Smooth muscle cell of the brain vasculature (primary cell): ENCODE data around the gene ARRDC1.

Source experiments
- DNase-seq: peaks from one replicate; pipeline ENCODE4 v3.0.0-alpha.2; 2012; ENCODE audit warnings: low read depth, low spot score

ARRDC1 gene

DNA sequence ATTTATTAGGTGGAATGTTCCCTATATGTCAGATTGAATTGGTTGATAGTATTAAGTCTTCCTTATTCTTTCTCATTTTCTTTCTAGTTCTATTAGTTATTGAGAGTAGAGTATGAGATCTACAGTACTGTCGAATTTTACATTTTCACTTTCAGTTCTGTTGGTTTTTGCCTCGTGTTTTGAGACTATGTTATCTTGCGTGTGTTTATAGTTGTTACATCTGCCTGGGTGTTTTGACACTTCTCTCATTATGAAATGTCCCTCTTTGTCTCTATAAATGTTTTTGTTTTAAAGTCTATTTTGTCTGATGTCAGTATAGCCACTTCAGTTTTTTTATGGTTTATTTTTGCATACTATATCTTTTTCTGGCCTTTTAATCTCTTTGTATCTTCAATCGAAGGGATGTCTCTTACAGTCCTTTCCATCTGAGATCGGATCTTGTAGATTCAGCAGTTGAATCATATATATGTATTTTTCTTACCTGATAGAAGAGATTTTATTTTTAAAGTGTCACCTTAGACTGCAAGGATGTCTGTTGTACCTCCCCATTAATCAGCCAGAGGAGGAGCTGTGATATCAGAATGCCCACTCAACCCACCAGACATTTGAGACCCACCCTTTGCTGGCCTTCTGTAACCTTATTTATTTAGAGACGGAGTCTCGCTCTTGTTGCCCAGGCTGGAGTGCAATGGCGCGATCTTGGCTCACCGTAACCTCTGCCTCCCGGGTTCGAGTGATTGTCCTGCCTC is 34.0 kb downstream of the ARRDC1 start:
- DNase-seq = no peak

DNA sequence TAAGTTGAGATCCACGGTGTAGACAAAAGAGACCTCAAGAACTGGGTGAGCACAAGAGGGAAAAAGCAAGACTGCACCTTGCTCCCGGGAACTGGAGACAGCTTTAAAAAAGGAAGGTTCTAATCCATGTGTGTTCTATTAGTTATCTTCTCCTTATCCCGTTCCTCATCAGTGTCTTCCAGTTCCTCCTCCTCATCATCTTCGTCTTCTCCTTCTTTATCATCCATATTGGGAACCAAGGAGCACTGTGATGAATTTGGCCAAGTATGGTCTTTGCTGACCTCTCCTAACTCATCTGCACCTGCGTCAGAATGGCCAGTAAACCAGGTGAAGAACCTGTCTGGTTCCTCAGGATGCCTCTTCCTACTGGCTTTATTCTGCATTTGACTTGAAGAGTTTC is 35.4 kb downstream of the ARRDC1 start:
- no peak for DNase-seq

DNA sequence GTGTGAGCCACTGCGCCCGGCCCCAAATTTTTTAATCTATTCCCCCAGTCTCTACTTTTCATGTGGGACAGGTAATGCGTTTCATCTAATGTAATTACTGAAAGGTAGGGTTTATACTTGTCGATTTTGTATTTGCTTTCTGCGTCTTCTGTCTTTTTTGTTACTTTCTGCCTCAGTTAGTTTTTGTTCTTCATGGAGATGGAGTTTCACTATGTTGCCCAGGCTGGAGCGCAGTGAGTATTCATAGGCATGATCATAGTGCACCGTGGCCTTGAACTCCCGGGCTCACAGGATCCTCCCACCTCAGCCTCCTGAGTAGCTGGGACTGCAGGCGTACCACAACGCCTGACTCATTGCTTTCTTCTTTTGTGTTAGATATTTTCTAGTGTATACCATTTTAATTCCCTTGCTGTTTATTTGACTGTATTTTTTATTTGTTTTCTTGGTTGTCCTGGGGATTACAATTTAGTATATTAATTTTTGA is 36.7 kb downstream of the ARRDC1 start:
- no peak for DNase-seq

DNA sequence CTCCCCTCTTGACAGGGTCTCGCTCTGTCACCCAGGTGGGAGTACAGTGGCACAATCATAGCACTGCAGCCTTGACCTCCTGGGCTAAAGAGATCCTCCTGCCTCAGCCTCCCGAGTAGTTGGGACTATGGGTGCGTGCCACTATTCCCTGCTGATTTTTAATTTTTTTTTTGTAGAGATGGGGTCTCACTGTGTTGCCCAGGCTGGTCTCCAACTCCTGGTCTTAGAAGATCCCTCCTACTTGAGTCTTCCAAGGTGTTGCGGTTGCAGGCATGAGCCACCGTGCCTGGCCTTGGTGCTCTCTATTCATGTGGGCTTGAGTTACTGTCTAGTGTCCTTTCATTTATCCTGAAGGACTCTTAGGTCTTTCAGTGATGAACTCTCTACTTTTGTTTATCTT is 37.4 kb downstream of the ARRDC1 start:
- no peak for DNase-seq

DNA sequence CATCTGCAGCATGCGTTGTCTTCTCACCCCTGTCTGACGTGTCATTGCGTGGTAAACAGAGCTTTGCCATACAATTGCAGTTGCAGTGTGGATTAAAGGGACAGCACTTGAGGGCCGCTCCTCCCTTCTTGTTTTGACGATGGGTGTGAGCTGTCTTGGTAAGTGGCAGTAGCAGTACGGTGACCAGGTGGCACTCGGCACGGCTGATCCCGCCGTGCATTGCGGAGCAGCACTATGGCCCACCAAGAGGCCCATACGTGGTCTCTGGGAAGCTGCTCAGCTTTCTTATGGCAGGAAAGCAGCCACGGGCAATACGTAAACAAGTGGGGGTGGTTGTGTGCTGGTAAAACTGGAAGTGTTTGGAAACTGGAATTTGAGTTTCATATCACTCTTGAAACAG is 38.4 kb downstream of the ARRDC1 start:
- no peak for DNase-seq

DNA sequence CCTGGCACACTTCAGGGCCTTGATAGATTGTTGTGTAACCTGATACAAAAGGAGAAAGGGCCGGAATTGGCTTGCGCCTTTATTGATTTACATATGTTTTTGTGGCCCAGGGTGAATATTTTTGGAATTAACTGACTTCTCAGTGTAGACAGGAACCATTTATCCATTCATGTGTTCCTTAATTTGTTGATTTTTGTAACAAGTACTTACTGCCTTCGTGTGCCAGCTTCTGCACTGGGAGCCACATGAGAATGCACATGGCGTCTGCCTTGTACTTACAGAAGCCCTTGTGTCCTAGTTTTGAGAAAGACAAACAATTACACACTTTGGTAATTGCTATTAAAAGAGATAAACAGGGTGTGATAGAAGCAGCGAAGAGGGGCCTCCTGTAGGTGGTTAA is 39.7 kb downstream of the ARRDC1 start:
- DNase-seq = no peak

DNA sequence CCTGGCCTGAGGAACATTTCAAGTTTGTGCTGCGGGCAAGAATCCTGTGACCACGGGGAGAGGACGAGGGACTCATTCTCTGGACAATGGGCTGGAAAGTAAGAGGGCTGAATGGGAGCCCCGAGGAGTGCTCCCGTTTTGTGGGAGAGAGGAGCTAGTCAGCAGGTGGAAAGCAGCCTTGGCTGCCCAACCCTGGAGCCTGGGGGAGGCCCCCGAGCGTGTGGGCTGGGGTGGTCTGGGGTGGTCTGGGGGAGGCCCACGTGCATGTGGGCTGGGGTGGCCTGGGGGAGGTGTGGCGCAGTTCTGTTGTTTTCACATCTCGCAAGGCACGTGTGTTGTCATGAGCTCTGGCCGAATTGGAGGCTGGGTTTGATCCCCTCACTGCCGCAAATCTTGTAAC is 40.9 kb downstream of the ARRDC1 start:
- no peak for DNase-seq

DNA sequence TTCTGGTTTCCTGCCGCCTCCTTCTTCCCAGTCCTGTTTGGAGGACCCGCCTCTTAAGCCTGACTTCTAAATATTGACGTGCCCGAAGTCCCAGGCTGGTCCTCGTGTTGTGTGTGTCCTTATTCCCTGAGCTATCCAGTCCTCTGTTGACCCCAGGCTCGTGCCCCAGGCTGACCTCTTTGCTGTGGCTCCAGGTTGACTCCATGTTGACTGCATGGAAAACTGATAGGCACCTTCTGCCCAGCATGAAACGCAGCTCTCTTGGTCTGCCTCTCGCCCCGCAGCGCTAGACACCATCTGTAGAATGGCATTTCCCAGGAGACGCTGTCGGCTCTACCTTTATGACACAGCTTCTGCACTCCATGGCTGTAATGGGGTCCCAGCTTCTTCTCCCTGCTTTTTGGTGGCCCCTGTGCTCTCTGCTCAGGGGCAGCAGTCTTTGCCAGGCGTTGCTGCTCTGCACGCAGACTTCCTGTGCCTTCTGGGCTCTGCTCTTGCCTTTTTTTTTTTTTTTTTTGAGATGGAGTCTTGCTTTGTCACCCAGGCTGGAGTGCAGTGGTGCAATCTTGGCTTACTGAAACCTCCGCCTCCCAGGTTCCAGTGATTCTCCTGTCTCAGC is 41.7 kb downstream of the ARRDC1 start:
- no peak for DNase-seq

DNA sequence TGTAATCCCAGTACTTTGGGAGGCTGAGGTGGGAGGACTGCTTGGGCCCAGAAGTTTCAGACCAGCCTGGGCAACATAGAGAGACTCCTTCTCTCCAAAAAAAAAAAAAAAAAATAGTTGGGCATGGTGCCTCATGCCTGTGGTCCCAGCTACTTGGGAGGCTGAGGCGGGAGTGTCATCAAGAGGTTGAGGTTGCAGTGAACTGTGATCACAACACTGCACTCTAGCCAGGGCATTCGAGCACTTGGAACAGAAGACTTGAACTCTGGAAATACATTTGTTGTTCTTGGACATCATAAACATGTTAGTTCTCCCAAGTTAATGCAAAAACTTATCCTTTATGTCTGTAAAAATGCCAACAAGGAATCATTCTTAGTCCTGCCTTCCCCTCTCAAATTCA is 42.9 kb downstream of the ARRDC1 start:
- no peak for DNase-seq

DNA sequence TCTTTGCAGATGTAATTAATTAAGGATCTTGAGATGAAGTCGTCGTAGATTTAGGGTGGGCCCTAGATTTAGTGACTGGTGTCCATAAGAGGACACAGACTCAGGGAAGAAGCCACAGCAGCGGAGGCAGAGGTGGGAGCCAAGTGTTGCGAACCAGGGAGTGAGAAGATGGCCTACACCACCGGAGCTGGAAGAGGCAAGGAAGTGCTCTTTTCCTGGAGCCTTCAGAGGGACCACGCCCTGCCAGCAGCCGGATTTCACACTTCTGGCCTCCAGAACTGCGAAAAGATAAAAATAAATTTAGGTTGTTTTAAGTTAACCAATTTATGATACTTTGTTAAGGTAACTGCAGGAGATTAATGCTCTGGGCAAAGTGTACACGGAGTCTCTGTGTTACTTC is 44.1 kb downstream of the ARRDC1 start:
- no peak for DNase-seq

DNA sequence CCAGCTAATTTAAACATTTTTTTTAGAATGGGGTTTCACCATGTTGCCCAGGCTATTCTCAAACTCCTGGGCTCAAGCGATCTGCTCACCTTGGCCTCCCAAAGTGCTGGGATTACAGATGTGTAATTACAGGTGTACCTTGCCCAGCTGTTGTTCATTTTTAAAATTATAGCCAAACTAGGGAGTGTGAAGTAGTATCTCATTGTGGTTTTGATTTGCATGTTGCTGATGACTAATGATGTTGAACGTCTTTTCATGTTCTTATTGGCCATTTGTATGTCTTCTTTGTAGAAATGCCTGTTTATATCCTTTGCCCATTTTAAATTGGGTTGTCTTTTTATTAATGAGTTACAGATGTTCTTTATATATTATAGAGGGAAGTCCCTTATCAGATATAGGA is 44.8 kb downstream of the ARRDC1 start:
- DNase-seq = no peak

DNA sequence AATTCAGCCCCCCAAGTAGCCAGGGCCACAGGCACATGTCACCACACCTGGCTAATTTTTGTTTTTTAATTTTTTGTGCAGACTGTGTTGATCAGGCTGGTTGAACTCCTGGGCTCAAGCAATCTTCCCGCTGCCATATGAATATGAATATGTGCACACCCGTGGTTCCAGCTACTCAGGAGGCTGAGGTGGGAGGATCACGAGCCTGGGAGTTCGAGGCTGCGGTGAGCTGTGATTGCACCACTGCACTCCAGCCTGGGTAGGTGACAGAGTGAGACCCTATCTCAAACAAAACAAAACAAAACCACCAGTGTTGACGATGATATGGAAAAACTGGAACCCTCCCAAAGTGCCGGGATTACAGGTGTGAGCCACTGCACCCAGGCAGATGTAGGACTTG is 45.3 kb downstream of the ARRDC1 start:
- DNase-seq = no peak

DNA sequence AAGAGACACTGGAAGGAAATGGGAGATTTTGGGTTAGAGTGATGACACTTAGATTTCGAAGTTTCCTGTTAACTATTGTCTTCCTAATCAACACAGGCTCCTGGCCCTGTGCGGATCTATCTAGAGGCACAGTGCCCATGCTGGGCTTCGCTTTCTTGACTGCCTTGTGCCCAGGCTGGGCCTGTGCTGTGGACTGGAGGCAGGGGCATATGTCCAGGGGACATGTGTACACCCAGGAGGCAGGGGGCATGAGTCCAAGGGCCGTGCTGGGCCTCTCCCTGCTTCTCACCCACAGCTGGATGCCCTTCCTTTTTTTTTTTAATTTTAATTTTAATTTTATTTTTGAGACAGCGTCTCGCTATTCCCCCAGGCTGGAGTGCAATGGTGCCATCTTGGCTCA is 50.9 kb downstream of the ARRDC1 start:
- no peak for DNase-seq

DNA sequence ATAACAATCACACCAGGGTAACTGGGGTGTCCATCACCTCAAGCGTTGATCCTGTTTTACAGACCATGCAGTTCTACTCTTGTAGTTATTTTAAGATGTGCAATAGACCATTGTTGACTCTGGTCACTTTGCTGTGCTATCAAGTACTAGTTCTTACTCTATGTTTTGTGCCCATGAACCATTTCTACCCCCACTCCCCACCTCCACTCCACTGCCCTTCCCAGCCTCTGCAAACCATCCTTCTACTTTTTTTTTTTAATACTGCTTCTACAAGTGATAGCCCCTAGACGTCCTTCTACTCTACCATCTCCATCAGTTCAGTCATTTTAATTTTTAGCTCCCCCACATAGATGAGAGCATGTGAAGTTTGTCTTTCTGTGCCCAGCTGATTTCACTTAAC is 52.1 kb downstream of the ARRDC1 start:
- DNase-seq = no peak

DNA sequence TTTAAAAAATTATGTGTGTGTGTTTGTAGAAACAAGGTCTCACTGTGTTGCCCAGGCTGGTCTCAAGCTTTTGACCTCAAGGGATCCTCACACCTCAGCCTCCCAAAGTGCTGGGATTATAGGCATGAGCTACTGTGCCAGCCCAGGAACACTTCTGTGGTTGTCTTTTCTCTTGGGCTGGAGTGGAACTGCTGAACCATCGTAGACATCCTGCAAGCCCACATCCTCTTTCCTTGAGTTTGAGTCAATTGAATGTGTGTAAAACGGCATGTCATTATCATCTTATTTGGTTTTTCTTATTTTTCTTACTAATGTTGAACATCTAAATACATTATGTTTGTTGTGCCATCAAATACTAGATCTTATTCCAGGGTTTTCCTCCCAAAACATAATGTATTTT is 53.3 kb downstream of the ARRDC1 start:
- DNase-seq = no peak

DNA sequence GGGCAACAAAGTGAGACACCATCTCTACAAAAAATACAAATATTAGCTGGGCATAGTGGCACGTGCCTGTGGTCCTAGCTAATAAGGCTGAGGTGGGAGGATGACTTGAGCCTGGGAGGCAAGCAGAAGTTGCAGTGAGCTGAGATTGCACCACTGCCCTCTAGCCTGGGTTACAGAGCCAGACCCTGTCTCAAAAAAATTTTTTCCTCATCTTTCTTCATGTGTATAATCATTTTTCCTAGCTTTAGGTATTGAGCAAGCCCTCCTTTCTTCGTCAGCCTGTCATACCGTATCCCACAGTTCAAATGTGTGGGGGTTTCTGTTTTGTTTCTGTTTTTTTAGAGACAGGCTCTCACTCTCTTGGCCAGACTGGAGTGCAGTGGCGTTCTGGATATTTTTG is 54.7 kb downstream of the ARRDC1 start:
- no peak for DNase-seq

DNA sequence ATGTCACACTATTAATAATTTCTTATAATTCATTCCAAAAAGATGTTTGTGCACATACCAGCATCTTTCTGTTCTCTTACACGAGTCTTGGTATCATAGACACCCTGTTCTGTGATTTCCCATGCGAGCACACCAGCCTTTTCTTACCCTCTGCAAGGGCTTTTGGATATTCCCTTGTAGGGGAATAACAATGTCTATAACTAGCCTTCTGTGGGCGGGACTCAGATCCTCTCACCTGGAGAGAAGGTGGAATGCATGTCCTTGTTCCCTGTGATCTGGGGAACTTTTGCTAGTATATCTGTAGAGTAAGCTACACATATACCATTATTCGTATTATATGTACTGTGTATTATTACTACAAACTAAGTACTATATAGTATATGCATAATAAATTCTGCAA is 58.1 kb downstream of the ARRDC1 start:
- DNase-seq = no peak

DNA sequence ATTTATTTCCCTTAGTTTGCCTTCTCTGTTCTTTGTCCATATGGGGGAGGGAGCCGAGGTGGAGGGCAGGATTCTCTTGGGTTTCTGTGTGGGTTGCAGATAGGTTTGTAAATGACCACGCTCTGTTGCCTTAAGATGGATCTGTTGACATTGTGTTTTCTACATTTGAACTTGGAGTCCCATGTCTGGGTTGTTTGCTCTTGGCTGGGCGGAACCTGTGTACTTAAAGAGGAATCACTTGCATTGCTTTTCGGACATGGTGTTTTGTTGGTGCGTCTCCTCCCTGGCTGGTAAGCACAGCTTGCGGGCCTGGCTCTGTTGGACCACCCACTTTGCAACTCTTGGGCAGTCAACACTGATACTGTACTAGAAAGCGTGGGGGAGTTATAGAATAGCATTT is 59.2 kb downstream of the ARRDC1 start:
- no peak for DNase-seq
